ENCODE results near the gene DESI2. TPM values are rescaled to one million over a fixed set of nuclear protein-coding genes. Genes with fewer than 3 reads are reported as not detected.

DESI2 gene
- total and polyA plus RNA-seq, 4 experiments from 2014 or later, result 13.0 to 22.8 (median 18.9) TPM

- ChIA-PET CTCF (ENCODE audit: partially characterized antibody) (interaction anchor here (1.6 kb wide), 1 partner anchor 7 kb away, joined by 3 read pairs; no protein-coding TSS in a partner anchor), POLR2A (ENCODE audit: partially characterized antibody) (no interaction called here)
- Mint-ChIP-seq H3K4me3 (no peak overlapping the region), H3K36me3 (peaks cover 41 to 42% of the 10 kb centered on the region in 2 donors), H3K27ac (peak overlapping the region in 1 of 7 donors; percentile 25), H3K9me3 (peaks cover 0 to 3% (median 0%) of the 10 kb centered on the region in 8 donors), H3K4me1 (no peaks in the 10 kb centered on the region), H3K27me3 (no peaks in the 10 kb centered on the region)
- H3K27ac ChIP-seq (ENCODE audit: low read depth, low read length), result no peak overlapping the region
- no peaks in the 10 kb centered on the region for H3K4me1 ChIP-seq (ENCODE audit: insufficient read depth, low read length)
- H3K9me3 ChIP-seq (ENCODE audit: control insufficient read depth in 1 of 2, low read length in 2 of 2), result no peaks in the 10 kb centered on the region
- no peaks in the 10 kb centered on the region for H3K27me3 ChIP-seq (ENCODE audit: insufficient read depth, low read length)
- intact Hi-C loops (cut with micrococcal nuclease), result no loop called here
- peaks cover 8% of the 10 kb centered on the region for H3K36me3 ChIP-seq (ENCODE audit: insufficient read depth, low read length)
- DNase-seq, result no peak
- H3K4me3 ChIP-seq (ENCODE audit: low read length in 2 of 2), result no peak overlapping the region
Measured at GRCh38 chr1:244705261-244706234, 52.6 kb downstream of the DESI2 start.

GRCh38 chr1:244709076-244709475, 56.1 kb downstream of the DESI2 start:
- no peak for DNase-seq
- no peaks in the 10 kb centered on the region for H3K27me3 ChIP-seq (ENCODE audit: insufficient read depth, low read length)
- Mint-ChIP-seq H3K36me3 (peaks cover 20 to 24% of the 10 kb centered on the region in 2 donors), H3K9me3 (no peaks in the 10 kb centered on the region), H3K4me3 (no peak overlapping the region), H3K27ac (no peak overlapping the region), H3K4me1 (peaks cover 0 to 4% (median under 1%) of the 10 kb centered on the region in 4 donors), H3K27me3 (no peaks in the 10 kb centered on the region)
- H3K4me1 ChIP-seq (ENCODE audit: insufficient read depth, low read length), result no peaks in the 10 kb centered on the region
- no peaks in the 10 kb centered on the region for H3K9me3 ChIP-seq (ENCODE audit: control insufficient read depth in 1 of 2, low read length in 2 of 2)
- ChIA-PET CTCF (ENCODE audit: partially characterized antibody) (no interaction called here), POLR2A (ENCODE audit: partially characterized antibody) (no interaction called here)
- H3K4me3 ChIP-seq (ENCODE audit: low read length in 2 of 2), result no peak overlapping the region
- intact Hi-C loops (cut with micrococcal nuclease), result no loop called here
- H3K36me3 ChIP-seq (ENCODE audit: insufficient read depth, low read length), result peaks cover 7% of the 10 kb centered on the region
- H3K27ac ChIP-seq (ENCODE audit: low read depth, low read length), result no peak overlapping the region

- peak overlapping the region in 2 of 7 donors; percentile 19 to 36 for H3K27ac Mint-ChIP-seq
- no peak for DNase-seq
Measured at GRCh38 chr1:244709476-244710368, 56.8 kb downstream of the DESI2 start.

DNA sequence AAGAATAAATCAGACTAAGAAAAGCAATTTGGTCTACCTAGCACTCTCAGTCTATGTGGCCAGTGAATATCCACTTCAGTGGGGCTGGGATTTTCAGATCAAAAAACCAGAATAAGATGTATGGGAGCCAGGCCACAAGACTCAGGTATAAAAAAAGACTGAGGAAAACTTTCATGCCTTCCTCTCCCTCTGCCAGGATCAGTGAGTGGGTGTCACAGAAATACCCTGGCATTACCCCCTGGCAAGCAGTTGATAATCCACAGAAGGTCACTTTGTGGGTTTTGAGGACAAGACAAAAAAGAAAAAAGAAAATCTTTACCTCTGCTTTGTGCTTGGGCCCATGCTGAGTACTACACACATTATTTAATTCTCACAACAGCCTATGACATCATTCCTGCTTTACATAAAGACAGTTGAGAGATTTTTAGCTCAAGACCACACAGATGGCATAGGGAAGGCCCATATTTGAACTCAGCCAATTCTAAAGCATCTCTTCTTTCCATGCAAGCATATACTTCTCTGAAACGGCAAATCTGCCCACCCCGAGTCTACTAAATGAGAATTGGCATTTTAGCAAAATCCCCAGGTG, 57.6 kb downstream of the DESI2 start:
- no peak overlapping the region for H3K4me3 Mint-ChIP-seq

More at GRCh38 chr1:244709476-244710368, 56.8 kb downstream of the DESI2 start:
- Histone ChIP-seq H3K9me3 (ENCODE audit: control insufficient read depth in 1 of 2, low read length in 2 of 2) (no peaks in the 10 kb centered on the region), H3K27ac (ENCODE audit: low read depth, low read length) (no peak overlapping the region), H3K36me3 (ENCODE audit: insufficient read depth, low read length) (peaks cover 7% of the 10 kb centered on the region), H3K27me3 (ENCODE audit: insufficient read depth, low read length) (no peaks in the 10 kb centered on the region), H3K4me3 (ENCODE audit: low read length in 2 of 2) (no peak overlapping the region), H3K4me1 (ENCODE audit: insufficient read depth, low read length) (no peaks in the 10 kb centered on the region)
- Mint-ChIP-seq H3K9me3 (no peaks in the 10 kb centered on the region), H3K27me3 (no peaks in the 10 kb centered on the region), H3K4me3 (no peak overlapping the region), H3K4me1 (peaks cover 0 to 4% (median under 1%) of the 10 kb centered on the region in 4 donors), H3K36me3 (peaks cover 16 to 20% of the 10 kb centered on the region in 2 donors)
- ChIA-PET CTCF (ENCODE audit: partially characterized antibody) (no interaction called here), POLR2A (ENCODE audit: partially characterized antibody) (no interaction called here)
- intact Hi-C loops (cut with micrococcal nuclease), result no loop called here

GRCh38 chr1:244712669-244713068, 59.7 kb downstream of the DESI2 start:
- no peak overlapping the region for H3K27ac ChIP-seq (ENCODE audit: low read depth, low read length)
- POLR2A ChIA-PET (ENCODE audit: partially characterized antibody), result no interaction called here
- H3K4me3 ChIP-seq (ENCODE audit: low read length in 2 of 2), result no peak overlapping the region
- H3K4me1 ChIP-seq (ENCODE audit: insufficient read depth, low read length), result no peaks in the 10 kb centered on the region
- CTCF ChIA-PET (ENCODE audit: partially characterized antibody), result no interaction called here
- Mint-ChIP-seq H3K27me3 (no peaks in the 10 kb centered on the region), H3K27ac (peak overlapping the region in 1 of 7 donors; percentile 15), H3K4me1 (peaks cover 0 to 4% (median under 1%) of the 10 kb centered on the region in 4 donors), H3K36me3 (peaks cover 0 to 2% of the 10 kb centered on the region in 2 donors), H3K9me3 (no peaks in the 10 kb centered on the region), H3K4me3 (no peak overlapping the region)
- no peaks in the 10 kb centered on the region for H3K27me3 ChIP-seq (ENCODE audit: insufficient read depth, low read length)
- no peak for DNase-seq
- no peaks in the 10 kb centered on the region for H3K9me3 ChIP-seq (ENCODE audit: control insufficient read depth in 1 of 2, low read length in 2 of 2)
- no peaks in the 10 kb centered on the region for H3K36me3 ChIP-seq (ENCODE audit: insufficient read depth, low read length)
- intact Hi-C loops (cut with micrococcal nuclease), result no loop called here

More for the DNA sequence above, 57.6 kb downstream of the DESI2 start:
- Histone ChIP-seq H3K4me3 (ENCODE audit: low read length in 2 of 2) (no peak overlapping the region), H3K4me1 (ENCODE audit: insufficient read depth, low read length) (no peaks in the 10 kb centered on the region), H3K27me3 (ENCODE audit: insufficient read depth, low read length) (no peaks in the 10 kb centered on the region), H3K36me3 (ENCODE audit: insufficient read depth, low read length) (peaks cover 7% of the 10 kb centered on the region), H3K9me3 (ENCODE audit: control insufficient read depth in 1 of 2, low read length in 2 of 2) (no peaks in the 10 kb centered on the region), H3K27ac (ENCODE audit: low read depth, low read length) (no peak overlapping the region)
- intact Hi-C loops (cut with micrococcal nuclease), result no loop called here
- CTCF ChIA-PET (ENCODE audit: partially characterized antibody), result no interaction called here
- POLR2A ChIA-PET (ENCODE audit: partially characterized antibody), result no interaction called here
- peaks cover 0 to 4% (median under 1%) of the 10 kb centered on the region in 4 donors for H3K4me1 Mint-ChIP-seq
- no peak overlapping the region for H3K27ac Mint-ChIP-seq
- peaks cover 10 to 13% of the 10 kb centered on the region in 2 donors for H3K36me3 Mint-ChIP-seq
- no peaks in the 10 kb centered on the region for H3K27me3 Mint-ChIP-seq
- DNase-seq, result no peak
- no peaks in the 10 kb centered on the region for H3K9me3 Mint-ChIP-seq

- Mint-ChIP-seq H3K27ac (no peak overlapping the region), H3K9me3 (no peaks in the 10 kb centered on the region), H3K4me1 (peaks cover 0 to 4% (median under 1%) of the 10 kb centered on the region in 4 donors), H3K4me3 (no peak overlapping the region), H3K36me3 (no peaks in the 10 kb centered on the region), H3K27me3 (no peaks in the 10 kb centered on the region)
- H3K4me1 ChIP-seq (ENCODE audit: insufficient read depth, low read length), result no peaks in the 10 kb centered on the region
- DNase-seq, result no peak
- no peaks in the 10 kb centered on the region for H3K36me3 ChIP-seq (ENCODE audit: insufficient read depth, low read length)
- H3K9me3 ChIP-seq (ENCODE audit: control insufficient read depth in 1 of 2, low read length in 2 of 2), result no peaks in the 10 kb centered on the region
- POLR2A ChIA-PET (ENCODE audit: partially characterized antibody), result no interaction called here
- intact Hi-C loops (cut with micrococcal nuclease), result no loop called here
- CTCF ChIA-PET (ENCODE audit: partially characterized antibody), result no interaction called here
- no peaks in the 10 kb centered on the region for H3K27me3 ChIP-seq (ENCODE audit: insufficient read depth, low read length)
- H3K27ac ChIP-seq (ENCODE audit: low read depth, low read length), result no peak overlapping the region
- no peak overlapping the region for H3K4me3 ChIP-seq (ENCODE audit: low read length in 2 of 2)
Measured at GRCh38 chr1:244713332-244713731, 60.4 kb downstream of the DESI2 start.

Measured in CD4-positive, alpha-beta memory T cell (primary cell).